Activated CD4-positive, alpha-beta T cell treated with anti-CD3 and anti-CD28 coated beads, Interleukin-2, Interleukin-6, amounts not matched to agents 100 ng/mL and 50 ng/mL, durations not matched to agents 16 hours and 8 hours (primary cell): ENCODE measurements around the gene NAA50.

Source experiments
- DNase-seq: peaks from one replicate; pipeline ENCODE4 v3.0.0-alpha.2; 2020

NAA50 gene

DNA sequence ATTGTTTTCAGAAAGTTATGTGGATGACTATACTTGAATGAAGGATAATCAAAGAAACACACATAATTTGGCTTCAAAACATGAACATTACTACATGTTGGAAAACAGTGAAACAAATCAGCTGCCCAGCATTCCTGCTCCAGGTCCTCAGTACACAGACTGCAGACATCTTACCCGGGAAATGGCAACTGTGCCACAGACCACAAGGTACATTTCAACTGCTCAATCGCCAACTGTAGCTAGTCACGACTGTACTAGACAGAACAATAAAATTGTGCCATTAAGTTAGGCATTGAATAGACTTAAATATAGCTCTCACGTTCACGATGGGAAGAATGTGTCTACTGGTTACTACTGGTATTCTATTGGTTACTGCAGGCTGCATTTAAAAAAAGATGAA, 5.0 kb downstream of the NAA50 start:
- DNase-seq = no peak

DNA sequence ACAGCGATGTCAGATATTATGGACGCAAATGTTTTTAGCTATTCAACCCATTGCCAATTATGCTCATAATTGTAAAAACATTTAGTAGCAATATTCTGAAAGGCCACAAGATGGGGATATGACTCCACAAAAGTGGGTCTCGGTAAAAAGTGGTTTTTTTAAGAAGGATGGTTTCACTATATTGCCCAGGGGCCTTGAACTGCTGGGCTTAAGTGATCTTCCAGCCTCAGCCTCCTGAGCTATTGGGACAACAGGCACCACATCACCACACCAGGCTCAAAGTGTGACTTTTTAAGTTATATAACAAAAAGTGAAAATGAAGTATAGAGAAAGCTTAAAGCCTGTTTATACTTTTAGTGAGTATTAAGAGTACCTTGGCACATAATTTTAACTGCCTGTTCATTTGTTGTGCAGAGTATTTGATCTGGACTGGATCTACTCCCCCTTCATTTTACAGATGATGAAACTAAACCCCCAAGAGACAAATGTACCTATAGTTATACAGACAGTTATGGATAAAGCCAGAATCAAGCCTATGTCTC, 9.4 kb downstream of the NAA50 start:
- peak; percentile 68 for DNase-seq

DNA sequence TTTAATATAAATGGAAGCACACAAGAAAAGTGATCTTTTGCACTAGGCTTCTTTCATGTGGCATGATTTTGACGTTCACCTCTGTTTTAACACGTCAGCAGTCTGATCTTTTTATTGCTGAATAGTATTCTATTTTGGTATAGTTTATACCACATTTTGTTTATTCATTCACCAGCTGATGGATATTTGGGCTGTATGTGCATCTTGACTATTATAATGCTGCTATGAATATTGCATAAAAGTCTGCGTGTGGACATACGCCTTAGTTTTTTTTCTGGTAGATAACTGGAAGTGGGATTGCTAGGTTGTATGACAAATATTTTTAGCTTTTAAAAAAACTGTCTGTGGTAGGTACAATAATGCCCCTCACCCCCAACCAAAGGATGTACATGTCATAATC, 14.4 kb downstream of the NAA50 start:
- no peak for DNase-seq

DNA sequence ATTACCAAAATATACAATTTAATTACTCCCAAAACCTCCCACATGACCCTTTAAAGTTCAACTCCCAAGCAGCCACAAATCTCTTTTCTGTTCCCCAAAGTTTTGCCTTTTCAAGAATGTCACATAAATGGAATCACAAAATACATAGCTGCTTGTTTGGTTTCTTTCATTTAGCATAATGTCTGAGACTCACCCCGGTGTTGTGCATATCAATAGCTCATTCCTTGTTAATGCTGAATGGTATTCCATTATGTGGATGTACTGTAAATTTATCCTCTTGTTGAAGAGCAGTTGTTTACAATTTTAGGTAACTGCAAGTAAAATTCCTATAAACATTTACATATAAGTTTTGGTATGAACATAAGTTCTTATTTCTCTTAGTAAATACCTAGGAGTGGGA, 15.5 kb downstream of the NAA50 start:
- DNase-seq = no peak

DNA sequence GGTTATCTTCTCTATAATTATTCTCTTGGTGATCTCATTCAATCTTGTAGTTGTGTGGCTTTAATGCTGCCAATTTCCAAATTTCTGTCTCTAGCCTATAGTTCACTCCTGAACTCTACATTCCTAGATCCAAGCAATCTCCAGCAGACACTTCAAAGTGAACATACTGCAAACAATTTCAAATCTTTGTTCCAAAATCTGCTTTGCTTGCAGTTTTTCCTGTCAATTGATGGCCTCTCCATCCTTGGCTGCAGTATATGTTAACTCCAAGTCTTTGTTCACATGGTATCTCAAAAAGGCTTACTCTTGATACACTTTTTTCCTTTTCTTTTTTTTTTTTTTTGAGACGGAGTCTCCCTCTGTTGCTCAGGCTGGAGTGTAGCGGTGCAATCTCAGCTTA, 17.4 kb downstream of the NAA50 start:
- no peak for DNase-seq

DNA sequence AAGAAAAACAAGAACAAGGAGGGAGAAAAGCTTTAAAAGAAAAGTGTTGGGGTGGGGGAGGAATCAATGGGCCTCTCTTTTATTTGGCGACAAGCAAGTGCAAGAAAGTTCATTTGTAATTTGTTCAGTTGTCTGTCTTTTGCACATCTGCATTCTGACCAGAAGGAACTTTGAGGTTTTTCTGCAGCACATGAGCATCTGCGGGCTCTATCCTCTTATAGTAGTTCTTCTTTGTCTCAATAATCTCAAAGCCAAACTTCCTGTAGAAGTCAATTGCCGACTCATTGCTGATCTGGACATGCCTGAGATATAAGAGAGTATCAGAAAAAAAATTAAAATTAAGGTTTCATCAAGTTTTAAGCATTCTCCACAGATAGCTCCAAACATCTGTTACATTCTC, 24.4 kb downstream of the NAA50 start:
- no peak for DNase-seq

DNA sequence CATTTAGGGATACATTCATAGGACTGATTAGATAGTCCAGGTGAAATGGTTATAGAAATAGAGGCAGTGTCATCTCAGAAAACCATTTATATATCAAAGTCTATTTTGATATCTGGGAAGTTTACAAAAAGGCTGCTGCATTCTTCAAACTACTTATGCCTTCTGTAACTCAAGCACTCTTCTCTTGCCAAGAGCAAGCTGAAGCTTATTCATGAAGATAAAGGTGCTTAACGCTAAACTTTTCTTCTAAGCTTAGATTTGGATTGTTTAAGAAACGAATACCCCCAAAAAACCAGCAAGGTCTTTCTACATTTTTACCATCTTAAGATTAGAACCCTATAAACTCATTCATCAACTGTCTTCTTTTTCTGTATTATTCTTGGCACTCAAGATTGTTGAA, 26.3 kb downstream of the NAA50 start:
- DNase-seq = no peak

DNA sequence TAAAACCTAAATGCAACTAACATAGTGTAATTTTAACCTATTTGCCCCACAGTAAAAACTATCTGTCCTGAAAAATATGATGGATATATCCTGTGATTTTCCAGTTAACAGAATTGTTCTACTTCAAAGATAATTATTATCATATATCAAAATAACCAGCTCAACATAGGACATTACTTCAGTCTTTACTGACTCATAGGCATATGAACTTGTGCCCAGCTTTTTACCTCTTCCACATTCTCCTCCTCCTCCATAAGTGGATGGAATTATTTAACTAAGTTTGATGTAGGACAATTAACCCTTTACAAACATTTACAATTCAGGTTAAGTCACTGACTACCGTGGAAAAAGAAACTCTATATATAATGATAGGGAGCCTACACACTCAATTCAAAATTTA, 26.8 kb downstream of the NAA50 start:
- DNase-seq = no peak

DNA sequence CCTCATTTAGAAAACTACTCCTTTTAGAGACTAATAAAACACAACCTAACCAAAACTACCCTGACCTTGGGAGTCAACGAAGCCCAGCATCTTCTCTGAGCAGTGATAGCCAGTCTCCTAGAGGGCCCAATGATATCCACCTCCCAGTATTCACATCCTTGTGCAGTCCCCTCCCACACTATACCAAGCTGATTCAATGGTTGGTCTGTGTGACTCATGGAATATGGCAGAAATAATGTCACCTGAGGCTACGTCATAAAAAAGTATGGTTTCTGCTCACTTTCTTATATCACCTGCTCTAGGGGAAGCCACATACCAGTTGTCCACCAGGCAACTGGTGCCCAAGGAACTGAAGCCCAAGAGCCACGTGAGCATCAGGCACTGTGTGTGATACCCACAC, 28.2 kb downstream of the NAA50 start:
- DNase-seq = no peak

DNA sequence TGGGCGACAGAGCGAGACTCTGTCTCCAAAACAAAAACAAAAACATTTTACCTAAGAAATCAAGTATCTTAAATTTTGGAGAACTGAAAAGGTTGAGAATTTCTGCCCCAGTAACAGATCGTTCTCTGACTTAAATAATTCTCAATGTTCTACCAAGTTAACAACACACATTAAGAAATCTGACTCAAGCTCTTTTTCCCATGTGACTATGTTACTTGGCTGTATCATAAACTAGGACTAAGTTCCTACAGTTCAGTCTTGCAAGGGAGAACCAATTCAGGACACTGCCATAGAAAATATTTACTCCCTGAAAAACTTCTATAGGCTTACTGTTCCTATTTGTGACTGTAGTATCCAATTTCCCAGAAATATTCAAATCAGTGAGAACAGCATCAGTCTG, 28.7 kb downstream of the NAA50 start:
- DNase-seq = no peak

DNA sequence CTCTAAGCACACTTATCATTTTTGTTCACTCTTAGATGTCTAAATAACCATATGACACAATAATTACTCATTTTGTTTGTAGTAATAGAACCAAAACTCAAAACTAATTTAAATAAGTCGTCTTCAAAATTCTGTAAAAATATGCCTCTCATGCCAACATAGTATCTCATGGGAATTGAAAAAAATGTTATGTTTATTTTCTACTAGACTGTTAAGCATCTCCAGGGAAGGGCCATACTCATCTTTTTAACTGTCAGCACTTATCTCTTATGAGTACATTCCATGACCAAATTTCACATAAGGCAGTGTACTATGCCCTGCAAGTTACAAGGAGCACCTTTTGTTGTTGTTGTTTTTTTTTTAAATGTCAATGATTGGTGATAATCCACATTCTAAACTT, 31.3 kb downstream of the NAA50 start:
- no peak for DNase-seq

DNA sequence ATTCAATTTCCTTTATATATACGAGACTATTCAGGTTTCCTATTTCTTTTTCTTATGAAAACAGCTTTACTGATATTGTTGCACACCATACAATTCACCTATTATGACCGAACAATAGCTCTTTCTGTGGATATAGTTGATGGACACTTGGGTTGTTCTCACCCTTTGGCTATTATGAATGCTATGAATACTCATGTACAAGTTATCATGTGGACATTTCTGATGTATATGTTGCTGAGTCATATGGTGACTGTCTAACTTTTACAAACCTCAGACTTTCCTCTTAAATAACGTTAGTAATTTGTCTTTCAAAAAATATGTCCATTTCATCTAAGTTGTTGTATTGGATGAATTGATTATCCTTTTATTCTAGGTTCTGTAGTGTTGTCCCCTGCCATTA, 33.9 kb downstream of the NAA50 start:
- no peak for DNase-seq

DNA sequence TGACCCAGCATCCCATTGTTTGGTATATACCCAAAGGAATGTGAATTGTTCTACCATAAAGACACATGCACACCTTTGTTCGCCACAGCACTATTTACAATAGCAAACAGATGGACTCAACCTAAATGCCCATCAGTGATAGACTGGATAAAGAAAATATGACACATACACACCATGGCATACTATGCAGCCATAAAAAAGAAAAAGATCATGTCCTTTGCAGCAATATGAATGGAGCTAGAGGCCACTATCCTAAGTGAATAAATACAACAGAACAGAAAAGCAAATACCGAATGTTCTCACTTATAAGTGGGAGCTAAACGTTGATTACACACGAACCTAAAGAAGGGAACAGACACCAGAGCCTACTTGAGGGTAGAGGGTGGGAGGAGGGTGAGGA, 38.2 kb downstream of the NAA50 start:
- no peak for DNase-seq

DNA sequence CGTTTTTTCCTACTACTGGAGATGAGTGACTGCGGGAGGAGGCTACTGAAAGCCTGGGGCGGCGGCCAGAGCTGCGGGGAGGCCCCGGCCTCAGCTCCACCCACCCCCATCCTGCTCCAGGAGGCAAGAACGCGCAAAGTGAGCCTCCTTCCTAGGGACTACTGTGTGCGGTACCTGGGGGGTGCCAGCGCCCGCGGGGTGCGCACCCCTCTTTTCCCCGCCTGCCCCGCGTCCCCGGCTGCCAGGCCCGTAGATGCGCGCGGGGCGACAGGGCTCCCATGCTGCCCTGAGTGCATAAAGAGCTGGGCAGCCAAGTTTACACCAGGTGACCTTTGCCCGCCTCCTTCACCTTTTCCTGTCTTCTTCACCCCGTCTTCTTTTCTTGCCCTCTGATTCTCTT, 47.1 kb downstream of the NAA50 start:
- DNase-seq = peak; percentile 18

DNA sequence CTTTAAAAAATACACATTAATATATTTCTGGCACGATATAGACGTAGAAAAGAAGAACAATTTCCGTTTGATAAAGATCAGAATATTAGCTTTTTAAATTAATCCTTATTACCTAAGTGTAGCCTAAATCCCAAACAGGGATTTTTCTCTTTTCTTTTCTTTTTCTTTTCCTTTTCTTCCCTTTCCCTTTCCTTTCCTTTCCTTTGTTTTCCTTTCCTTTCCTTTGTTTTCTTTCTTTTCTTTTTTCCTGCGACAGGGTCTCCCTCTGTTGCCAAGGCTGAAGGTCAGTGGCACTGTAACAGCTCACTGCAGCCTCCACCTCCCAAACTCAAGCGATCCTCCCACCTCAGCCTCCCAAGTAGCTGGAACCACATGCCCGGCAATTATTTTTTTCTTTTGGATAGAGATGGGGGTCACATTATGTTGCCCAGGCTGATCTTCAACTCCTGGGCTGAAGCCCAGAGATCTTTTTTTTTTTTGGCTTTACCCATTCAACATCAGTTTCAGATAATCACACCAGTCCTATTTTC, 47.8 kb downstream of the NAA50 start:
- DNase-seq = no peak

DNA sequence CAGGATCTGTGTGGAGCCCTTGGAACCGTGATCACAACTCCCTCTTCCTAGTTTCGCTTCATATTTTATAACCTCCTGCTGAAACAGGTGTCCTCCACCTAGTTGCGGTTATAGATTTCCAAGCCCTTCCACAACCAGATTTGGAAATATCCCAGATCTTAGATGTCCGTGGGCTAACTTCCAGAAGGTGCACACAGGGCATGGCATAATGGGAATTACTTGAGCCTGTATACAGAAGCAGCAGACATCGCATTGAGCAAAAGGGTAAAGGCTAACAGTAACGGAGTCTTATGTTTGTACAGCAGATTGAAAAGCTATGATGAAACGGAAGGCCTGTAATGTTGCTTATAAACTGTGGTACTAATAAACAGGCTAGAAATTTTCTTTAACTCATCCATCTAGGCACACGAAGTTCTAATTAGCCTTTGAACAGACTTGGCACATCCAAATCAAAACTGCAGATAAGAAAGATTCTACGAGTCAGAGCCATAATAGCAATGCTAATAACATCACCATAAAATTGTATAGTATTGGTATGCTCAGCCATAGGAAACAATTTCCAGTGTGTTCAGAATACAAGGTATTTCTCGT, 48.5 kb downstream of the NAA50 start:
- no peak for DNase-seq

DNA sequence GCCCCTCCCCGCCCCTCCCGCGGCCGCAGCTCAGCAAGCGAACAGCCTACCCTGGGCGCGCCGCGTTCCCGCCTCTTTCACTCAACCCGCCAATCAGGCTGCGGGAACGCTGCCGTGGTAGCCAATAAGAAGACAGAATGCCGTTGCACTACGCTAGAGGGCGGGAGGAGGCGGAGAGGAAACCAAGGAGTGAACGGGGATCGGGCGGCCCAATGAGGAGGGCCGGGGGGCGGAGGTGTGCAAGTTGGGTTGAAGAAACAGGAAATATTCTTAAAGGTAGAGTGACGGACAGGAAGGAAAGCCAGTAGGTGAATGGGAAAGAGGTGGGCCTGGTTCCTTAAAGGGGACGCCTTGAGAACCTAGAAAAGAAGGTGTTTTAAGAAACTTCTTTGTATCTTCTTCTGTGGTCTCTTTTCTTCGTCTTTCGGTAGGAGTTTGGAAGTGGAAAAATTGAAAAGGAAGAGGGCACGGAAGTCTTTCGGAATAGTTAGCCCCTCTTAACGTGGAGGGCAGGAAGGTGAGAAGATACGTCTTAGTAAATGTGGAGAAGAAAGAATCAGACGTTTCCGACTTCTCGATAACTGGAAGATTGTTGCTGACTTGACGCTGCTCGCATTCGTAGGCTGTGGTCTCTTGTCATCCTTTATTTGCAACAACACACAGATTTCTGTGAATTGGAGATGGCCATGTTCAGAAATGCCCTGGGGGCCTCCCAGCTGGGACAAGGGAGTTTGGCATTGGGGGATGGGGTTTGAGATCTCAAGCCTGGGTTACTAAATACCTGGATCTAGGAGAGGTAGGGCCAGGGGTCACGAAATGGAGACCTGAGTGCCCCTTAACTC, 49.2 kb downstream of the NAA50 start:
- peak; percentile 99 for DNase-seq

DNA sequence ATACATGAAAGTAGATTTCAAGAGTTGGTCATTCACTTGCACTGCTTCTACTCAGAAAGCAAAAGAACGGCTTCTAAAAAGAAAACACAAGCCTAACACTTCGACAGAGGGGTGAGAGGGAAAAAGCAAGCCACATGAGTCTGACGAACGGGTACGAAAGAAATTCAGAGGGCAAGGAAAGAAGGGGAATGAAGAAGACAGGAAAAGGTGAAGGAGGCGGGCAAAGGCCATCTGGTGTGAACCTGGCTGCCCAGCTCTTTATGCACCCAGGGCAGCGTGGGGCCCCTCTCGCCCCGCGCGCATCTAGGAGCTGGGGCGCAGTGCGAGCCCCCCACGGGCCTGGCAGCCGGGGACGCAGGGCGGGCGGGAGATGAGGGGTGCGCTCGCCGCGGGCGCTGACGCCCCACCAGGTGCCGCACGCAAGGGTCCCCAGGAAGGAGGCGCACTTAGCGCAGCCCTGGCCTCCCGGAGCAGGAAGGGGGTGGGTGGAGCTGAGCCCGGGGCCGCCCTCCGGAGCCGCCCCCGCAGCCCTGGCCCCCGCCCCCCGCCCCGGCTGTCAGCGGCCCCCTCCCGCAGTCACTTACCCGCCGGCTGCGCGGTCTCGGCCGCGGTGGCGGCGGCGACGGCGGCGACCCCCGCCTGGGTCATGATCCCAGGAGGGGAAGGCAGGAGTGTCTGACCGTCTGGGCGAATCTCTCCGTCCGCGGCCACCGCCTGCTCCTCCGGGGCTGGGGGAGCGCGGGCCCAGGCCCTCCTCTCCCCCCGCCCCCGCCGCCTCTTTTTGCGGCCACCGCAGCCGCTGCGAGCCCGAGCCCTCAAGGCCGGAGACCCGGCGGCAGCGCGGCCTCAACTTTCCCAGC, 50.0 kb downstream of the NAA50 start, which contains the start of gene USF3:
Gene USF3 (minus strand): TSS at position 857 of the 860 bp plus-strand sequence. CDS start 21,764 bp downstream, outside the sequence.
- DNase-seq = peak; percentile 85

DNA sequence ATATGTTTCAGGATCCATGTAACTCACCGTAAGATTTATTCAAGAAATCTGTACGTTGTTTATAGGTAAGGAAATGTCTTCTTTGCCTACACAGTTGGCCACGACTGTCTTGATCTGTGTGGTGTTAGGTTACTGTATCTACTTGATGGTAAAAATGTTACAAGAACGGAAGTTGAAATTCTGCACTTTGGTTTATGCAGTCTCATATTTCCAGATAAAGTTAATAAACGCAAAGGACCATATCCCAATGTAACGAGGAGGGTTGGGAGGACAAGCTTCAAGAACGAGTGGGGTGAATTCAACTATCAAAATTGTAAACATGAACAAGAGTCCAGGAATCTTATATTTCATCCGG, 50.6 kb downstream of the NAA50 start:
- no peak for DNase-seq

DNA sequence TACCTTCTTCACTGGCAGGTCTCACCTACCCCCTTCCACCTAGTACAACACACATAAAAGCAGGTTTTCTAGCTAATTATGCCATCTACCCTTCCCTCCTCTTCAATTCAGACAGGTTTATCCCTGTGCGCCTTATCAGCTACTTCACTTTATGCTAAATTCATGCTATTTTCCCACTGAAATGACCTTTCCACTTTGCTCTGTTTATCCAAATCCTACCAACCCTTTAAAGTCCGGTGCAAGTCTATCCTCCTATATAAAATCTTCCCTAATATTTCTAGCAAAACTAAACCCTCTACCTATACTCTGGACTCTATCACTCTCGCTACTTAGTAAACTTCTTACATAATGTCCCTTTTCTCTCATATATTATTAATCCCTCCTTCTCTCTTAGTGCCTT, 55.6 kb downstream of the NAA50 start:
- no peak for DNase-seq

DNA sequence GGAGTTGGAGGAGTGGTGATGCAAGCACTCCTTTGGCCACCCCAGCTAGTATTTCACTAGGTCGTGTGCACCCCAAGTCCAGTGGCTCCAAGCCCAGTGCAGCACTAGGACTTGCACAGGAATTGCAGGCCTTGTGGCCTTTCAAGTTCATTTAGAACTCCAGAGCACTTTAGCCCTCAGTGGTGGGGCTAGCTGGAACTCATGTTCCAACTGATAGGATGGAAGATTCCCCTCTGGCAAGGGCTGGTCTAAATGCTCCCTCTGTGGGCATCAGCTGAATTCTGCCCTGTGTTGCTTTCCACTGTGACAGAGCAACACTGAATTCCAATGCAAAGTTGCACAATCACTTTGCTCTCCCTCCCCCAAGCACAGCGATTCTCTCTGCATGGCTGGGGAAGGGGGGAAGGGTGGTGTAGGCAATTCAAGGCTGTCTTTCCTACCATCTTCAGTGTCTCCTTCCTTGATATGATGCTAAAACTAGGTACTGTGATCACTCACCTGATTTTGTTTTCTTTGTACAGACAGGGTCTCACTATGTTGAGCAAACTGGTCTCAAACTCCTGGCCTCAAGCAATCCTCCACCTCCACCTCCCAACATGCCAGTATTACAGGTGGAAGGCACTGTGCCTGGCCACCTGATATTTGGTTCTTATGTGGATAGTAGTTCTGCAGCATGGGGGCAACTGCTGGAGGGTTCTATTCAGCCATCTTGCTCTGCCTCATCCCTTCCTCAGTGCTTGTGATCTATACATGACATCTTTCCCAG, 59.9 kb downstream of the NAA50 start:
- DNase-seq = no peak

DNA sequence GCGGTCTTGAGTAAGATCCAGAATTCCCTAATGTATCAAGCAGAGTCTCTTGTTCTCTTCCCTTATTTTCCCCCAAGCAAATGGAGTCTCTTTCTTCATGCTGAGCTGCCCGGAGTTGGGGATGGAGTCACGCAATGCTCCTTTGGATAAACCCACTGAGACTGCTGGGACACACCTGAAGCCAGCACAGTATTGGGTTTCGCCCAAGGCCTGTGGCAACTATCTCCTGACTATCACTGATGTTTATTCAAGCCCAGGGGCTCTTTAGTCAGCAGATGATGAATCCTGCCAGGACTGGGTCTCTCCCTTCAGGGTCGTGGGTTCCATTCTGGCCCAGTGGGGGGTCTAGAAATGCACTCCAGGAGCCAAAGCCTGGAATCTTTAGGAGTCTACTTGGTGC, 60.9 kb downstream of the NAA50 start:
- DNase-seq = no peak
